EL (cell line): Measurements from ENCODE around the gene PELI3.

Experiments
- DNase-seq: peaks from one replicate; pipeline ENCODE4 v3.0.0-alpha.2; 2016

Gene PELI3

DNA sequence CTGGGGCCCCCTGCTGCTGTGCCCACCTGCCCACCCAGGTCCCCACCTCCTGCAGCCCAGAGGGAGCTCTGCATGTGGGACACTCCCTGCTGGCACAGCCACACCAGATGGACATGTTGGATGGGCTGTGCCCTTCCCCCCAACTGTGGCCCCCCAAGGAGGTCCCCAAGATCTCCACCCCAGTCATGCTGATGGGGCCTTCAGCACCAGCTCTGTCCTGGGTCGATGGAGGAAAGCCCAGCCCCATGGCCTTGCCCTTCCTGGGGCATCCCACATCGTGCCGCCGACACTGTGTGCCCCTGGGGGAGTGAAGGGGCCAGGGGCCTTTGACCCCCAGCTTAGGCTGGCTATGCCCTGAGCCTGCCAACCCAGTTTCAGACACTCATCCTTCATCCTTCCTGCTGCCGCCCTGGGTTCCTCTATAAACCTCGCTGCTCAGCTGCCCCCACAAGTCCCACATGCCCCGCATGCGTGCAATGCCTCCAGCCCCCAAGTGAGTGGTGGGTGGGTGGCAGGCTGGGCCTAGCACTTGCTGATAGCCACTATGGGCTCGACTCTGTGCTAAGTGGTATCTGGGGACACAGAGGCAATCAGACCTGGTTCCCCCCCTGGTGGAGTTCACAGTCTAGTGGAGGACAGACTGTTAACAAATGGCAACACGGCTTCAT, 9.6 kb downstream of the PELI3 start:
- DNase-seq: no peak

DNA sequence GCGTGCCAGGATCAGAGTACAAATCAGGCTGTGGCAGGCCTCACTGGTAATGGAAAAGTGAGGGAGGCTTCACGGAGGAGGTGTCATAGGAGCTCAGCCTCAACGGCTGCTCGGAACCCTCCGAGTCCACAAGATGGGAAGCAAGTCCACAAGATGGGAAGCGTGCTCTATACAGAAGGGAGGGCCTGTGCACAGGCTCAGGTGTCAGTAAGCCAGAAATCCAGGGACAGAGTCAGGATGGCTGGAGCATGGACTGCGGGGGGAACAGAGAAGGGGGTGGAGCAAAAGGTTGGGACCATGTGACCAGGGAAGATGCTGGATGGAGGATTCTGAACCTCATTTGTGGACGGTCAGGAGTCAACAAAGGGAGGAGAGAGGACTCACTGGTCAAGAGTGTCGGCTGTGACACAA, 10.1 kb downstream of the PELI3 start:
- no peak for DNase-seq

DNA sequence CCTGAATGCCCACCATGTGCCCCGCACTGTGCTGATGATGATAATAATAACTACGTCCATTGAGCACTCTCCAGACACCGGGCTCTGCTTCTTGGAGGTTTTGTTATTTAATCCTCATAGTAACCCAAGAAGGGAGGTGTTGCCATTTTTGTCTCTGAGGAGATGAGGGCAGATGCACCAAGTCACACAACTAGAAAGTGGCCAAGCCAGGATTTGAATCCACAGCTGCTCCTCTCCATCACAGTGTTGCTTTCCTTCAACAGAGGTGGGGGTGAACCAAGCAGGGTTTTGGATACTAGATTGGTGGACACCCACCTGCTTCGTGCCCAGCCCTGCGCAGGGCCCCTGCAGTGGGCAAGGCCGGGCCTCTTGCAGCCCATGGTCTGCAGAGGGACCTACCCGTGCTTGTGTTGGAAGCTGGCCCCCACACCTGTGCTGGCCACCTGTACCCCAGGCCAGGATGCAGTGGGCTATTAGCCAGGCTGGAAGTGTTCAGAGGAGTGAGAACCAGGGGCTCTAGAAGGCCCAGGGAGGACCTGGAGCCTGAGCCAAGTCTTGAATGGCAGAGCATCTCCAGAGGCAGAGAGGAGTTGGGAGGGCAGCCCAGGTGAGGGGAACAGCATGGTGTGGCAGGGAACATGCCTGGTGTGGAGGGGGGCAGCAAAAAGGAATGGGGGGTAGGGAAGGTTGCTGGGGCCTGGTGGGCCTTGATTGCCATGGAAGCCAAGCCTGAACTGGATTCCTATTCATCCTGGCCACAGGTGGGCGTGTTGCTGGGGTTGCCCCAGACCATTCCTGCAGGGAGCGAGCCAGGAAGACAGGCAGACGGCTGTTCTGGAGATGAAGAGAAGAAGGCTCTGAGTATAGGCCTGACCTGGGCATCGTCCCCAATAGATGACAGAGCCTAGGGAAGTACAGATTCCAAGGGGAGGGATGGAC, 10.8 kb downstream of the PELI3 start:
- DNase-seq: no peak

DNA sequence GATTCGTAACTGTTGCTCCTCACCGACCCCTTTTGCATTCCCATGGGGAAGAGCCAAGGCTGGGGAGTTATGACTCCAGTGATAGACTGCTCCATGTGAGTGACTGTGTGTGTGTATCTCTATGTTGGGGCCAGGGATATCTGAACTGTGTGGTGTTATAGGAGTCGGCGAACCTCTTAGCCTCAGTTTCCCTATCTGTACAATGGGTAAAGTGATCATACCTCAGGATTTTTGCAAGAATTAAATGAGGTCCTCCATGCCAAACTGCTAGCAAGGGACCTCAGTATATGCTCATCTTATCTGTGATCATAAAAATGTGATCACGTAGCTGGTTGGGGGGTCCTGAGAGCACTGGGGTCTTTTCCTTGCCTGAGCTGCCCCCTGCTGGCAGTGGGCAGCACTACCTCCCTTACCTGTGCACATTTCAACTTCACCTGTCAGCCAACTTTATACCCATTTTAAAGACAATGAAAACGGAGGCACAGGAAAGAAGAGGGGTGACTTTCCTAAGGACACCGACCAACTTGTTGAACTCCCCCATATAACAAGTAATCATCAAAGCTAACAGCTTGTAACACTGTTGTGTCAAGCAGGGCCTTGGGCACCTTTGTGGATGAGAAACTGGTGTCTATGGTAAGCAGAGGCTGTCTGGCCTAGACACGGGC, 12.2 kb downstream of the PELI3 start:
- DNase-seq: no peak

DNA sequence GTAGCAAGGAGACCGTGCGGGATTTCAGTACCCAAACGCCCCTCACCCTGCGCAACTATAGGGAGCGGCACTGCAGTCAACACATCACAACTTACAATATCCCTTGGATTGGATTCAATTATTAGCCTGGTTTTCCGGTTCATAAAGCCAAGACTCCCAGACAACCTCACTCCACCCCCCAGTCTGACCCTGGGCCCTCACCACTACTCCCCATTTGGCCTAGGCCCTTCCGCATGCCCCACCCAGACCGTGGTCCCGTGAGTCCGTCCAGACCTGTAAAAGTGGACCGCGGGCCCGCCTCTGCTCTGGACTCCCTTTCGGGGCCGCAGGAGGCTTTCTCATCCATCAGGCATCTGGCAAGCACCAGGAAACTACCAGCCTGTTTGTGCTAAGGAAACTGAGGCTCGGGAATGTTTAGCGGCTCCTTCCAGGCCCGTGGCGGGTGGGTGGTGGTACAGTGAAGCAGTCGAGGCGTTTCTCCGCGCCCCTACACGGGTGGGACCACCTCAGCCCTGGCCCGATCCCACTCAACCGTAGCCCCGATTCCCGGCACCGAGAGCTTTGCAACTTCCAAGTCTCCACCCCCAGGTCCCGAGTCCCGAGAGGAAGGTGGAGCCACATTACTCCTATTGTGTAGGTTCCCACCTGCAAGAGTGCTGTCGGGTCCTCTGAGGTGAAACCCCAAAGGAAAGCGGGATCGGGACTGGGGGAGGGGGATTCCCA, 12.8 kb downstream of the PELI3 start:
- peak; percentile 45 for DNase-seq

DNA sequence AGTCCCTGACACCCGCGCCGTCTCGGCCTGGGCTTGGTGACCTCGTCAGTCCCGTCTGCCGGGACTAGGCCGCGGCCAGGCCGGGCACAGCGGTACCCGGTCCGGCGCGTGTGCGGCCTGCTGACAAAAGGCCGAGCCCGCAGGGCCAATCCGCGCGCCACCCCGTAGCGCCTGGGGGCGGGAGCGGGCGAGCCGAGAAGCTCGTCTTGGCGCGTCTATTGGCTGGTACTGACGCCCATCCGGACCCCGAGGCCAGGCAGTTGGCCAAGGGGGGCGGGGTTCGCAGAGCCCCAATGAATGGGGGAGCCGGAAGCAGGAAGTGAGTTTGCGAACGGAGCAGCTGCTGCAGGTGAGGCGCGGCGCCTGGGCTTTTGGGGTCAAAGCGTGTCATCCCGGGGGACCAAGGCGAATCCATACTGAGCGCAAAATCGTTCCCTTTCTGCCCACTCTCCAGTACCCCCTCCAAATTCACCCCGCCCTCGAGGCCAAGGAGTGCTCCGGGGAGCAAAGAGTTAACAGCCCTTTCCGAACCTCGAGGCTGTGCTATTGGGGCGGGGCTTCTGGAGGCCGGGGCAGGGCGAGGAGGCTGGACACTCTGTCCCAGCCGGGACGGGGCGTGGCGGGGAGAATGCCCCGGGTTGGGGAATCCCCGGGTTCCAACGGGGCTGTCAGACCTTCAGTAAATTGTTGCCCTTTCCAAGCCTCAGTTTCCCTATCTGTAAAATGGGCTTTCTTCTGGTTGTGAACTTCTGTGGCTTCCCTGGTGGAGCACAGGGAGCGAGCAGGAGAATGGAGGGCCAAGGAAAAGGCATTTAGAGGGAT, 13.6 kb downstream of the PELI3 start, which contains the start of gene DPP3:
DPP3 (plus strand) TSS at position 318 of the 822 bp plus-strand sequence. CDS start 1,767 bp downstream, outside the sequence.
- DNase-seq: peak; percentile 98

DNA sequence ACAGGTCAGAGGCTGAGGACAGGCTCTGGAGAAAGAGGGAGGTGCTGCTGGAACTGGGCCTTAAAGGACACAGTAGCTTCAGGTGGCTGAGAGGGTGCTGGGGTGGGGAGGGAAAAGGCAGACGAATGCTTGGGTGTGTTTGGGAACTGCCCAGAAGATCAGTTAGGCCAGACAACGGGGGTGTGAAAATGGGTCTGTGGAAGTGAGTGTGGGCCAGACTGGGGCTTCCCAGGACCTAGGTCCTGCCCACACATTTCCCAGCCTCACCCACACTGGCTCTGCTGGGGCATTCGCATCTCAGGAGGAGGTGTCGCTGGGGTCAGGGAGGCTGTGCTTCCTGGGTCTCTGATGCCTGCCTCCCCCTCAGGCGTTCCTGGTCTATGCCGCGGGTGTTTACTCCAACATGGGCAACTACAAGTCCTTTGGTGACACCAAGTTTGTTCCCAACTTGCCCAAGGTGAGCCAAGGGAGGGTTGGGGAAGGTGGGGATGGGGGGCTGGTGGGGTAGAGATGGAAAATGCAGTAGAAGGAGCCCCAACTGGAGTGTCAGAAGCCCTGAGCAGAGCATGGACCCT, 18.2 kb downstream of the PELI3 start:
- DNase-seq: no peak

DNA sequence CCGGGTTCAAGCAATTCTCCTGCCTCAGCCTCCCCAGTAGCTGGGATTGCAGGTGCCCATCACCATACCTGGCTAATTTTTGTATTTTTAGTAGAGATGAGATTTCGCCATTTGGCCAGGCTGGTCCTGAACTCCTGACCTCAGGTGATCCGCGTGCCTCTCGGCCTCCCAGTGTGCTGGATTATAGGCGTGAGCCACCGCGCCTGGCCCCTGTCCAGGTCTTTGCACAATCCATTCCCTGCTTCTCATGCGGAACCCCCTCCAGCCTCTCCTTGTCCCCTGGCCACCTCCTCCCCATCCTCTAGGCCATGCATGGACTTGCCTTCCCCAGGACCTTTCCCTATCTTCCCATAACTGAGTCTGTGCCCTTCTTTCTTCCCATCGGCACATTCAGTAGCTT, 22.3 kb downstream of the PELI3 start:
- DNase-seq: no peak

DNA sequence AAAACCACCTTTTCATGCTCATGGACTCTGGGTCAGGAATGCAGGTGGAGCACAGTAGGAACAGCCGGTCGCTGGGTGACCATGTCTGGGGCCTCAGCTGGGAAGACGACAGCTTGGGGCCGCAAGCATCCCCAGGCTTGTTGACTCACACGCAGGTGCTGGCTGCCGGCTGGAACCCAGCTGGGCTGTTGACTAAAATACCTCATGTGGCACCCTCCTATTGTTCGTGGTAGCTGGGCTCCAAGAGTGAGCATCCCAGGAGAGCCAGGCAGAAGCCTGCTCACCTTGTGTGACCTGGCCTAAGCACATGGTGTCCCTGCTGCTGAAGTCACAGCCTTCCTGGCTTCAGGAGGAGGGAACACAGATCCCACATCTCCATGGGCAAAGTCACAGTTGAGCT, 22.9 kb downstream of the PELI3 start:
- DNase-seq: no peak

- no peak for DNase-seq
These were observed 24.7 kb downstream of the PELI3 start for GRCh38 chr11:66491315-66491935.

- no peak for DNase-seq
These were observed 25.6 kb downstream of the PELI3 start for GRCh38 chr11:66492161-66492865.

GRCh38 chr11:66493130-66493529, 26.4 kb downstream of the PELI3 start:
- DNase-seq: no peak

GRCh38 chr11:66494458-66494857, 27.8 kb downstream of the PELI3 start:
- DNase-seq: no peak

- no peak for DNase-seq
These were observed 28.2 kb downstream of the PELI3 start for GRCh38 chr11:66494935-66495334.

- DNase-seq: no peak
These were observed 28.7 kb downstream of the PELI3 start for GRCh38 chr11:66495401-66495854.

- DNase-seq: no peak
These were observed 30.5 kb downstream of the PELI3 start for GRCh38 chr11:66497206-66497605.

- no peak for DNase-seq
These were observed 31.8 kb downstream of the PELI3 start for GRCh38 chr11:66498506-66498905.

- DNase-seq: no peak
These were observed 38.6 kb downstream of the PELI3 start for GRCh38 chr11:66505276-66505816.

DNA sequence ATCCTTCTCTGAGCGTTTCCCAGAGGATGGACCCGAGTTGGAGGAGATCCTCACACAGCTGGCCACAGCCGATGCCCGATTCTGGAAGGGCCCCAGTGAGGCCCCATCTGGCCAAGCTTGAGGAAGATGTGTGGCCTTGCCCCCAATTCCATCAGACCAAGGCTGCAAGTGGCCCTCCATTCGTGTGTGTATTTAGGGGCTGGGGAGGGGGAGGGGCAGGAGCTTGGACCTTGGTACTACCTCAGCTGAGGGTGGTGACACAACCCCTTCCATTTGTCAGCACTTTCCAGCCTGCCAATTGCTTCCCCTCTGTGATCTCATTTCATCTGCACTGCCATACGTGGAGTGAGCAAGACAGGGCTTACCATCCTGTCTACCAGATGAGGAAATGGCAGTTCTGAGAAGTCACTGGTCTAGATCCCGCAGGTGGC, 42.4 kb downstream of the PELI3 start:
- no peak for DNase-seq
